Measurements from ENCODE around the gene CTTNBP2. TPM values are rescaled to one million over a fixed set of nuclear protein-coding genes. Genes with fewer than 3 reads are reported as not detected.

Gene CTTNBP2
- total and polyA plus RNA-seq, 2 donors (not counting 1 experiment from before 2014, with no cell fraction given), result 8.3 to 12.0 TPM

DNA sequence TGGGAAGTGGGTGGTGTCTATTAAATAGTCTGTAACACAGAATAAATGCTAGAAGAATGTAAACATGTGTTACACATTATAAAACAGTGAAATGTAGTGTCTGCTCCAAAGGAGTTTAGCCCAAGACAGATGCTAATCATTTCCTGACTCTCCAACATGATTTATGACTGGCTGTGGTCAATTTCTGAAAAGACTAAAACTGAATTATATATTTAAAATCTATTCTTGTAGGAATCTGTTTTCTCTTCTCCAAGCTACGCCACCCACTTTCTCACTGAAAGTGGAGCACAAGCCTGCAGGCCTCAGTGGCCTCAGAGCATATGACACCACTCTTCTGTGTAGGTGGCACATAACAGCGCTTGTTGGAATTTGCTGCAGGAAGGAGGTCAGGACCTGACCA, 44.4 kb downstream of the CTTNBP2 start:
- peak overlapping the region; percentile 76 for H3K4me2 ChIP-seq (ENCODE audit: extremely low read depth, insufficient read depth, low read length)
- H3K9me3 ChIP-seq (ENCODE audit: control insufficient read depth, insufficient read depth, low read depth, low read length), result no peaks in the 10 kb centered on the region
- H3K27ac ChIP-seq (ENCODE audit: insufficient read depth, low read length), result peak overlapping the region; percentile 49
- peak in 1 of 2 donors; percentile 50 for DNase-seq (ENCODE audit: low read depth in 2 of 2)
- H3K4me1 ChIP-seq (ENCODE audit: control insufficient read depth, extremely low read depth, insufficient read depth, low read length), result peaks cover 28% of the 10 kb centered on the region
- no peaks in the 10 kb centered on the region for H3K27me3 ChIP-seq (ENCODE audit: control insufficient read depth, insufficient read depth, low read length)
- H3K79me2 ChIP-seq (ENCODE audit: control insufficient read depth, insufficient read depth, low read length), result peaks cover 5% of the 10 kb centered on the region
- H4K20me1 ChIP-seq (ENCODE audit: control insufficient read depth, extremely low read depth, insufficient read depth, low read length), result no peaks in the 10 kb centered on the region
- no peak overlapping the region for H3K4me3 ChIP-seq (replicated peaks in 1 of 4; ENCODE audit: control extremely low read depth in 1 of 4, insufficient read depth in 1 of 4, low read depth in 3 of 4, low read length in 4 of 4)
- H2AFZ ChIP-seq (ENCODE audit: low read length), result no peak overlapping the region
- TF ChIP-seq EZH2 (IDR thresholded peaks at IDR 0.05; ENCODE audit: low read length, missing control alignments), result no peak
- TF ChIP-seq, protein P1, sequence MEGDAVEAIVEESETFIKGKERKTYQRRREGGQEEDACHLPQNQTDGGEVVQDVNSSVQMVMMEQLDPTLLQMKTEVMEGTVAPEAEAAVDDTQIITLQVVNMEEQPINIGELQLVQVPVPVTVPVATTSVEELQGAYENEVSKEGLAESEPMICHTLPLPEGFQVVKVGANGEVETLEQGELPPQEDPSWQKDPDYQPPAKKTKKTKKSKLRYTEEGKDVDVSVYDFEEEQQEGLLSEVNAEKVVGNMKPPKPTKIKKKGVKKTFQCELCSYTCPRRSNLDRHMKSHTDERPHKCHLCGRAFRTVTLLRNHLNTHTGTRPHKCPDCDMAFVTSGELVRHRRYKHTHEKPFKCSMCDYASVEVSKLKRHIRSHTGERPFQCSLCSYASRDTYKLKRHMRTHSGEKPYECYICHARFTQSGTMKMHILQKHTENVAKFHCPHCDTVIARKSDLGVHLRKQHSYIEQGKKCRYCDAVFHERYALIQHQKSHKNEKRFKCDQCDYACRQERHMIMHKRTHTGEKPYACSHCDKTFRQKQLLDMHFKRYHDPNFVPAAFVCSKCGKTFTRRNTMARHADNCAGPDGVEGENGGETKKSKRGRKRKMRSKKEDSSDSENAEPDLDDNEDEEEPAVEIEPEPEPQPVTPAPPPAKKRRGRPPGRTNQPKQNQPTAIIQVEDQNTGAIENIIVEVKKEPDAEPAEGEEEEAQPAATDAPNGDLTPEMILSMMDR (conservative IDR thresholded peaks at IDR 0.05 in 1 of 2, IDR thresholded peaks at IDR 0.05 in 1 of 2; ENCODE audit: low read depth in 1 of 2, low read length in 2 of 2), result no peak
- H3K9ac ChIP-seq (ENCODE audit: insufficient read depth, low read length), result no peak overlapping the region
- no peaks in the 10 kb centered on the region for H3K36me3 ChIP-seq (ENCODE audit: control insufficient read depth, insufficient read depth, low read length)

DNA sequence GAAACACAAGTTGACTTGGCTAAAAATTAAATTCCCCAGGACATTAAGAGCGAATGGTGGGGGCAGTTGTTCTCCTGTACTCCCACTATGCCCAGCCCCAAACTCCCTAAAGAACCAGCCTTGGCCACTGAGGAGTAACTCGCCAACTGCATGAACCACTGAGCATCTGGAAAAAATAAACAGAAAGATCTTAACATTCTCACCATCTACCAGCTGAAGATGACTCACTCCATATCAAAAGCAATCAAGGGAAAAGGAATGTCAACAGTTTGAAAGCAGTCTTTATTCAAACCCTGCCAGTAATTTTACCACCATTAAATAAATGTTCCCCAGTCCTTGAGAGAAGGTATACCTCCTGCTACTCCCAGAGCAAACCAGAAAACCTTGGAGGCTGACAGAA, 45.4 kb downstream of the CTTNBP2 start:
- Histone ChIP-seq H3K9me3 (ENCODE audit: control insufficient read depth, insufficient read depth, low read depth, low read length) (no peaks in the 10 kb centered on the region), H3K9ac (ENCODE audit: insufficient read depth, low read length) (no peak overlapping the region), H4K20me1 (ENCODE audit: control insufficient read depth, extremely low read depth, insufficient read depth, low read length) (no peaks in the 10 kb centered on the region), H3K36me3 (ENCODE audit: control insufficient read depth, insufficient read depth, low read length) (no peaks in the 10 kb centered on the region), H3K4me2 (ENCODE audit: extremely low read depth, insufficient read depth, low read length) (peak overlapping the region; percentile 76), H3K27ac (ENCODE audit: insufficient read depth, low read length) (peak overlapping the region; percentile 49), H3K4me1 (ENCODE audit: control insufficient read depth, extremely low read depth, insufficient read depth, low read length) (peaks cover 28% of the 10 kb centered on the region), H3K79me2 (ENCODE audit: control insufficient read depth, insufficient read depth, low read length) (peaks cover 5% of the 10 kb centered on the region), H3K27me3 (ENCODE audit: control insufficient read depth, insufficient read depth, low read length) (no peaks in the 10 kb centered on the region), H3K4me3 (replicated peaks in 1 of 4; ENCODE audit: control extremely low read depth in 1 of 4, insufficient read depth in 1 of 4, low read depth in 3 of 4, low read length in 4 of 4) (no peak overlapping the region), H2AFZ (ENCODE audit: low read length) (no peak overlapping the region)
- TF ChIP-seq EZH2 (IDR thresholded peaks at IDR 0.05; ENCODE audit: low read length, missing control alignments), result no peak
- TF ChIP-seq, protein P1 (conservative IDR thresholded peaks at IDR 0.05 in 1 of 2, IDR thresholded peaks at IDR 0.05 in 1 of 2; ENCODE audit: low read depth in 1 of 2, low read length in 2 of 2), result no peak
- peak; percentile 88 to 94 for DNase-seq (ENCODE audit: low read depth in 2 of 2)

DNA sequence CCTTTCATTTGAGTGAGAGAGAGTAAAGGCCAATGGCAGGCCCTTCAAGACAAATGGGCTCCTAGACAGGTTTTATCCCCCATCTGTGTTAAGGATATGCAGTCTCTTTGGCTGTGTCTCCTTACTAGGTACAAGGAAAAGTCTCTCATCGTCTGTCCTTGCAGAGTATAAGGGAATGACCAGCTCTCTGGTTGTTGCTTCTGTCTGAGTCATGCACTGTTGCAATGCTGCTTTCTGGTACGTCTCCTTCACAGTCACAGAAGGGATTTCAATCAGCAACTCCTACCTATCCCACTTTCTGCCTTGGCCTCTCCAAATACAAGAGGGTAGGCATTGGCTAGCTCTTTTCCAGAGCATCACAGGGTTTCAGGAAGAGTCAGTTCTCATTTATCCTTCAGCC, 48.1 kb downstream of the CTTNBP2 start:
- Histone ChIP-seq H4K20me1 (ENCODE audit: control insufficient read depth, extremely low read depth, insufficient read depth, low read length) (no peaks in the 10 kb centered on the region), H3K27me3 (ENCODE audit: control insufficient read depth, insufficient read depth, low read length) (no peaks in the 10 kb centered on the region), H3K9ac (ENCODE audit: insufficient read depth, low read length) (no peak overlapping the region), H3K4me1 (ENCODE audit: control insufficient read depth, extremely low read depth, insufficient read depth, low read length) (peaks cover 28% of the 10 kb centered on the region), H2AFZ (ENCODE audit: low read length) (no peak overlapping the region), H3K4me2 (ENCODE audit: extremely low read depth, insufficient read depth, low read length) (peak overlapping the region; percentile 32), H3K27ac (ENCODE audit: insufficient read depth, low read length) (no peak overlapping the region), H3K9me3 (ENCODE audit: control insufficient read depth, insufficient read depth, low read depth, low read length) (no peaks in the 10 kb centered on the region), H3K79me2 (ENCODE audit: control insufficient read depth, insufficient read depth, low read length) (peaks cover 5% of the 10 kb centered on the region), H3K36me3 (ENCODE audit: control insufficient read depth, insufficient read depth, low read length) (no peaks in the 10 kb centered on the region), H3K4me3 (replicated peaks in 1 of 4; ENCODE audit: control extremely low read depth in 1 of 4, insufficient read depth in 1 of 4, low read depth in 3 of 4, low read length in 4 of 4) (no peak overlapping the region)
- no peak for TF ChIP-seq EZH2 (IDR thresholded peaks at IDR 0.05; ENCODE audit: low read length, missing control alignments)
- TF ChIP-seq, protein P1 (conservative IDR thresholded peaks at IDR 0.05 in 1 of 2, IDR thresholded peaks at IDR 0.05 in 1 of 2; ENCODE audit: low read depth in 1 of 2, low read length in 2 of 2), result no peak
- DNase-seq (ENCODE audit: low read depth in 2 of 2), result peak; percentile 83 to 86

Measured in fibroblast of lung (primary cell).